Activated T-helper 1 cell treated with anti-CD3 and anti-CD28 coated beads, Interleukin-12 subunit alpha, Interleukin-12 subunit beta, Interleukin-2, Interleukin-4 antibody, amounts not matched to agents 30 ng/mL and 10 ng/mL and 1 ng/mL, durations not matched to agents 14 hours and 24 hours and 36 hours (primary cell): ENCODE results near the gene CHP1. TPM values are rescaled to one million over a fixed set of nuclear protein-coding genes. Genes with fewer than 3 reads are reported as not detected.
A peak's percentile ranks its signal among the peaks of the same experiment; 100 is the strongest.
"Not testable (repeated sequence)": the region's sequence is repeated elsewhere in the genome, so short reads cannot be mapped to it uniquely, and the experiment has no call there.

Experiments
- DNase-seq: peaks from one replicate; pipeline ENCODE4 v3.0.0; 2021; ENCODE audit warnings: low spot score
- H3K27ac Mint-ChIP-seq: one replicate; pipeline ENCODE4 v1.8.0; 2021; ENCODE audit warnings: mild to moderate bottlenecking, mixed read lengths
- H3K27me3 Mint-ChIP-seq: one replicate; pipeline ENCODE4 v1.8.0; 2022; ENCODE audit warnings: mild to moderate bottlenecking, moderate library complexity, mixed read lengths; ENCODE audit not compliant: insufficient read depth
- H3K36me3 Mint-ChIP-seq: one replicate; pipeline ENCODE4 v1.8.0; 2021; ENCODE audit warnings: low read depth, mixed read lengths
- H3K4me1 Mint-ChIP-seq: one replicate; pipeline ENCODE4 v1.8.0; 2021; ENCODE audit warnings: low read depth, mixed read lengths
- H3K4me3 Mint-ChIP-seq: one replicate; pipeline ENCODE4 v1.8.0; 2021; ENCODE audit warnings: mild to moderate bottlenecking, moderate library complexity, mixed read lengths
- H3K9me3 Mint-ChIP-seq: one replicate; pipeline ENCODE4 v1.8.0; 2021; ENCODE audit warnings: mixed read lengths
- intact Hi-C: fragments of 100-400 bp; cut with micrococcal nuclease; formaldehyde crosslinking; loops from one replicate; pipeline ENCODE4 v1.15.1; 2024
- total RNA-seq: library from RNA; stranded (reverse); gene quantifications from 2 replicates; pipeline ENCODE4 v1.2.3, GENCODE V29; 2022

The CHP1 gene
- total RNA-seq, 1 donor from 2014 or later, result 55.2 TPM

GRCh38 chr15:41259546-41260189 is 28.6 kb downstream of the CHP1 start:
- H3K27ac Mint-ChIP-seq, result no peak overlapping the region
- H3K4me3 Mint-ChIP-seq, result no peak overlapping the region
- H3K27me3 Mint-ChIP-seq, result no peaks in the 10 kb centered on the region
- intact Hi-C loops, result no loop called here
- DNase-seq, result no peak
- H3K9me3 Mint-ChIP-seq, result no peaks in the 10 kb centered on the region
- H3K36me3 Mint-ChIP-seq, result peaks cover 24% of the 10 kb centered on the region
- no peaks in the 10 kb centered on the region for H3K4me1 Mint-ChIP-seq

GRCh38 chr15:41260924-41261323 is 29.9 kb downstream of the CHP1 start:
- H3K4me3 Mint-ChIP-seq, intact Hi-C loops, H3K9me3 Mint-ChIP-seq, DNase-seq, H3K27ac Mint-ChIP-seq, H3K4me1 Mint-ChIP-seq, H3K27me3 Mint-ChIP-seq: not testable (repeated sequence)
- H3K36me3 Mint-ChIP-seq, result peaks cover 24% of the 10 kb centered on the region

GRCh38 chr15:41262571-41262970 is 31.5 kb downstream of the CHP1 start:
- no peaks in the 10 kb centered on the region for H3K27me3 Mint-ChIP-seq
- H3K4me1 Mint-ChIP-seq, result no peaks in the 10 kb centered on the region
- no peak overlapping the region for H3K4me3 Mint-ChIP-seq
- intact Hi-C loops, result no loop called here
- no peak for DNase-seq
- H3K36me3 Mint-ChIP-seq, result peaks cover 24% of the 10 kb centered on the region
- no peak overlapping the region for H3K27ac Mint-ChIP-seq
- H3K9me3 Mint-ChIP-seq, result no peaks in the 10 kb centered on the region

- no peaks in the 10 kb centered on the region for H3K27me3 Mint-ChIP-seq
- no peak overlapping the region for H3K4me3 Mint-ChIP-seq
- H3K27ac Mint-ChIP-seq, result no peak overlapping the region
- H3K36me3 Mint-ChIP-seq, result peaks cover 22% of the 10 kb centered on the region
- intact Hi-C loops, result no loop called here
- no peak for DNase-seq
- no peaks in the 10 kb centered on the region for H3K4me1 Mint-ChIP-seq
- H3K9me3 Mint-ChIP-seq, result no peaks in the 10 kb centered on the region
Observed at GRCh38 chr15:41263891-41264351, 32.9 kb downstream of the CHP1 start.

GRCh38 chr15:41269887-41270286 is 38.8 kb downstream of the CHP1 start:
- intact Hi-C loops, result no loop called here
- no peaks in the 10 kb centered on the region for H3K9me3 Mint-ChIP-seq

GRCh38 chr15:41276831-41277230 is 45.8 kb downstream of the CHP1 start:
- H3K4me3 Mint-ChIP-seq, result no peak overlapping the region
- peaks cover 12% of the 10 kb centered on the region for H3K4me1 Mint-ChIP-seq

More at GRCh38 chr15:41269887-41270286, 38.8 kb downstream of the CHP1 start:
- no peak for DNase-seq
- H3K36me3 Mint-ChIP-seq, result peaks cover 16% of the 10 kb centered on the region
- no peak overlapping the region for H3K27ac Mint-ChIP-seq
- H3K27me3 Mint-ChIP-seq, result no peaks in the 10 kb centered on the region
- no peak overlapping the region for H3K4me3 Mint-ChIP-seq
- H3K4me1 Mint-ChIP-seq, result no peaks in the 10 kb centered on the region

GRCh38 chr15:41278319-41278718 is 47.3 kb downstream of the CHP1 start:
- H3K27ac Mint-ChIP-seq, result no peak overlapping the region
- no peak for DNase-seq
- H3K27me3 Mint-ChIP-seq, result no peaks in the 10 kb centered on the region
- no peaks in the 10 kb centered on the region for H3K9me3 Mint-ChIP-seq
- peaks cover 22% of the 10 kb centered on the region for H3K4me1 Mint-ChIP-seq
- no peak overlapping the region for H3K4me3 Mint-ChIP-seq
- peaks cover 33% of the 10 kb centered on the region for H3K36me3 Mint-ChIP-seq
- intact Hi-C loops, result no loop called here

More at GRCh38 chr15:41276831-41277230, 45.8 kb downstream of the CHP1 start:
- Mint-ChIP-seq H3K9me3 (no peaks in the 10 kb centered on the region), H3K36me3 (peaks cover 31% of the 10 kb centered on the region), H3K27me3 (no peaks in the 10 kb centered on the region), H3K27ac (no peak overlapping the region)
- no peak for DNase-seq
- intact Hi-C loops, result no loop called here

- no peak for DNase-seq
- Mint-ChIP-seq H3K27ac (peak overlapping the region; percentile 10), H3K9me3 (no peaks in the 10 kb centered on the region), H3K4me3 (no peak overlapping the region), H3K27me3 (no peaks in the 10 kb centered on the region), H3K36me3 (peaks cover 37% of the 10 kb centered on the region), H3K4me1 (peaks cover 26% of the 10 kb centered on the region)
- intact Hi-C loops, result loop anchor here (5.0 kb wide), 4 partner anchors 138 to 437 kb away; partner anchors contain the start of genes ITPKA, RTF1 and SPINT1
Observed at GRCh38 chr15:41279535-41280283, 48.6 kb downstream of the CHP1 start.

- no peaks in the 10 kb centered on the region for H3K9me3 Mint-ChIP-seq
- H3K27me3 Mint-ChIP-seq, result no peaks in the 10 kb centered on the region
- peak overlapping the region; percentile 41 for H3K27ac Mint-ChIP-seq
Observed at GRCh38 chr15:41281236-41281635, 50.2 kb downstream of the CHP1 start.

GRCh38 chr15:41282436-41282835 is 51.4 kb downstream of the CHP1 start:
- intact Hi-C loops, result loop anchor here (5.0 kb wide), 4 partner anchors 135 to 440 kb away; partner anchors contain the start of genes ITPKA, RTF1 and SPINT1
- Mint-ChIP-seq H3K36me3 (peaks cover 47% of the 10 kb centered on the region), H3K4me3 (peak overlapping the region; percentile 97), H3K4me1 (peaks cover 41% of the 10 kb centered on the region), H3K27ac (peak overlapping the region; percentile 91)
- H3K27me3 Mint-ChIP-seq, DNase-seq, H3K9me3 Mint-ChIP-seq: not testable (repeated sequence)

More at GRCh38 chr15:41281236-41281635, 50.2 kb downstream of the CHP1 start:
- no peak overlapping the region for H3K4me3 Mint-ChIP-seq
- peaks cover 39% of the 10 kb centered on the region for H3K4me1 Mint-ChIP-seq
- peaks cover 47% of the 10 kb centered on the region for H3K36me3 Mint-ChIP-seq
- DNase-seq, result no peak
- intact Hi-C loops, result loop anchor here (5.0 kb wide), 4 partner anchors 136 to 439 kb away; partner anchors contain the start of genes ITPKA, RTF1 and SPINT1

GRCh38 chr15:41282980-41283652 is 52.0 kb downstream of the CHP1 start:
- peak overlapping the region; percentile 91 for H3K27ac Mint-ChIP-seq
- peaks cover 44% of the 10 kb centered on the region for H3K4me1 Mint-ChIP-seq
- H3K4me3 Mint-ChIP-seq, result peak overlapping the region; percentile 97
- not testable (repeated sequence) for DNase-seq, H3K27me3 Mint-ChIP-seq, H3K9me3 Mint-ChIP-seq
- intact Hi-C loops, result loop anchor here (1.0 to 5.0 kb wide), 6 partner anchors 49 to 441 kb away; partner anchors contain the start of genes CHP1, ITPKA, NUSAP1 and OIP5
- H3K36me3 Mint-ChIP-seq, result peaks cover 53% of the 10 kb centered on the region

GRCh38 chr15:41283653-41284426 is 52.8 kb downstream of the CHP1 start:
- Mint-ChIP-seq H3K27me3 (no peaks in the 10 kb centered on the region), H3K4me3 (peak overlapping the region; percentile 97), H3K36me3 (peaks cover 56% of the 10 kb centered on the region), H3K9me3 (no peaks in the 10 kb centered on the region), H3K27ac (peak overlapping the region; percentile 92), H3K4me1 (peaks cover 51% of the 10 kb centered on the region)
- peak; percentile 96 for DNase-seq
- intact Hi-C loops, result loop anchor here (1.0 to 5.0 kb wide), 8 partner anchors 48 to 442 kb away; partner anchors contain the start of genes CHP1, ITPKA, NDUFAF1 and NUSAP1
